Upper lobe of left lung (tissue), 4 donors: ENCODE data around the gene ZFPL1.
A peak's percentile ranks its signal among the peaks of the same experiment; 100 is the strongest.

ENCODE experiments used
- EP300 ChIP-seq, 4 donors: sonication (generic); formaldehyde crosslinking; IDR thresholded peaks; one replicate each; pipeline ENCODE4 v1.5.1; 2017; ENCODE audit warnings: antibody characterized with exemption in 4 of 4, control low read depth in 2 of 4
- POLR2A ChIP-seq, 4 donors: fragments of 450-650 bp; IDR thresholded peaks; one replicate each; pipeline ENCODE4 v1.5.1; 2016 to 2017; ENCODE audit warnings: antibody characterized with exemption in 4 of 4, mild to moderate bottlenecking in 2 of 4
- POLR2AphosphoS5 ChIP-seq, 2 donors: sonication (generic); formaldehyde crosslinking; IDR thresholded peaks; one replicate each; pipeline ENCODE4 v1.5.1; 2017; ENCODE audit warnings: antibody characterized with exemption in 2 of 2
- TF ChIP-seq, protein P1 (sequence below), 6 experiments: fragments of 450-650 bp in 4 of 6; fragments of 200-600 bp in 2 of 6; sonication (generic) in 2 of 6; IDR thresholded peaks; one replicate each; pipeline ENCODE4 v1.5.1; 2016 to 2019; ENCODE audit warnings: antibody characterized with exemption in 6 of 6

DNA sequence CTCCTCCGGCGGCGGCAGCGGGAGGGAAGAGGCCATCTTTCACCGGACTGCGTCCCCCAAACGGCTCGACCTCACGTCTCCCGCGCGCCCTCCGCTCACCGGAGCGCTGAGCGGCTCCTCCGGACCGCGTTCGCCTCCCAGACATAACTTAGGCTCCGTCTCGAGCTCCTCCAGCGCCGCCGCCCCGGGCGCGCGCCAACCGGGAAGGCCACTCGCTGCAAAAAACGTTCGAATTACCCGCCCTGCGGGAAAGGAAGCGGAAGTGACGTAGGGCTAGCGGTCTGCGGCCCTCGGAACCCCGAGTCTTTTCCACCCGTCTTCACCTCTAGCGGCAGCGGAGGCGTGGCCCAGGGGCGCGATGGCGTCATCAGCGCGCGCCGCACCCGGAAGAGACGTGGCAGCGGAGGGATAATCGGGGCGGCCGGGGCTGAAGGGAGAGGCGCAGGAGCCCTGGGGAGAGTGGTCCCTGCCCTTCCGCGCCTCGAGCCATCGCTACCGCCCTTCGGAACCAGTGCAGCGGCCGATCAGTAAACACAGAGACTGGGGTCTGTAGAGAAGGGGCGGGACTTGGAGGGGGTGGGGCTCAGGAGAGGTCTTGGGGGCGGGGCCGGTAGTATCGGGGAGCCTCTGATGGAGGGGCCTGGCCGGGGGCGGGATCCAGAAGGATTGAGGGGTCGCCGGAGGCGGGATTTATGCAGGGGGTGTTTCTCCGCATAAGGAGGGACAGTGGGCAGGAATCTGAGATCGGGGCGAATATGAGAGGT is at the start of gene ZFPL1, which contains the start of gene CDCA5:
- TF ChIP-seq, protein P1, sequence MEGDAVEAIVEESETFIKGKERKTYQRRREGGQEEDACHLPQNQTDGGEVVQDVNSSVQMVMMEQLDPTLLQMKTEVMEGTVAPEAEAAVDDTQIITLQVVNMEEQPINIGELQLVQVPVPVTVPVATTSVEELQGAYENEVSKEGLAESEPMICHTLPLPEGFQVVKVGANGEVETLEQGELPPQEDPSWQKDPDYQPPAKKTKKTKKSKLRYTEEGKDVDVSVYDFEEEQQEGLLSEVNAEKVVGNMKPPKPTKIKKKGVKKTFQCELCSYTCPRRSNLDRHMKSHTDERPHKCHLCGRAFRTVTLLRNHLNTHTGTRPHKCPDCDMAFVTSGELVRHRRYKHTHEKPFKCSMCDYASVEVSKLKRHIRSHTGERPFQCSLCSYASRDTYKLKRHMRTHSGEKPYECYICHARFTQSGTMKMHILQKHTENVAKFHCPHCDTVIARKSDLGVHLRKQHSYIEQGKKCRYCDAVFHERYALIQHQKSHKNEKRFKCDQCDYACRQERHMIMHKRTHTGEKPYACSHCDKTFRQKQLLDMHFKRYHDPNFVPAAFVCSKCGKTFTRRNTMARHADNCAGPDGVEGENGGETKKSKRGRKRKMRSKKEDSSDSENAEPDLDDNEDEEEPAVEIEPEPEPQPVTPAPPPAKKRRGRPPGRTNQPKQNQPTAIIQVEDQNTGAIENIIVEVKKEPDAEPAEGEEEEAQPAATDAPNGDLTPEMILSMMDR (IDR thresholded peaks at IDR 0.05): peak in 3 of 6 experiments; percentile 30 to 48 (median 39)
- TF ChIP-seq POLR2AphosphoS5 (IDR thresholded peaks at IDR 0.05) (peak; percentile 96 to 98), POLR2A (IDR thresholded peaks at IDR 0.05) (peak in 3 of 4 donors; percentile 45 to 82 (median 55)), EP300 (IDR thresholded peaks at IDR 0.05) (peak in 1 of 4 donors; percentile 63)
